ENCODE measurements around the gene CSNK1D. TPM values are rescaled to one million over a fixed set of nuclear protein-coding genes. Genes with fewer than 3 reads are reported as not detected.

CSNK1D gene
- total RNA-seq, 1 experiment from 2014 or later: 234 TPM

- Histone ChIP-seq H3K9me3 (ENCODE audit: control insufficient read depth, insufficient read depth, low read depth, low read length) (no peaks in the 10 kb centered on the region), H3K27ac (ENCODE audit: low read length) (no peak overlapping the region), H3K27me3 (ENCODE audit: control insufficient read depth, insufficient read depth, low read length) (no peaks in the 10 kb centered on the region), H3K36me3 (ENCODE audit: control insufficient read depth, insufficient read depth, low read length) (no peaks in the 10 kb centered on the region), H3K4me3 (ENCODE audit: low read depth in 2 of 2, low read length in 2 of 2) (no peak overlapping the region), H3K4me1 (ENCODE audit: control insufficient read depth, insufficient read depth, low read length) (peaks cover 28% of the 10 kb centered on the region)
- no TSS peak for BruUV-seq (replicated peaks)
- TF ChIP-seq, protein P1, sequence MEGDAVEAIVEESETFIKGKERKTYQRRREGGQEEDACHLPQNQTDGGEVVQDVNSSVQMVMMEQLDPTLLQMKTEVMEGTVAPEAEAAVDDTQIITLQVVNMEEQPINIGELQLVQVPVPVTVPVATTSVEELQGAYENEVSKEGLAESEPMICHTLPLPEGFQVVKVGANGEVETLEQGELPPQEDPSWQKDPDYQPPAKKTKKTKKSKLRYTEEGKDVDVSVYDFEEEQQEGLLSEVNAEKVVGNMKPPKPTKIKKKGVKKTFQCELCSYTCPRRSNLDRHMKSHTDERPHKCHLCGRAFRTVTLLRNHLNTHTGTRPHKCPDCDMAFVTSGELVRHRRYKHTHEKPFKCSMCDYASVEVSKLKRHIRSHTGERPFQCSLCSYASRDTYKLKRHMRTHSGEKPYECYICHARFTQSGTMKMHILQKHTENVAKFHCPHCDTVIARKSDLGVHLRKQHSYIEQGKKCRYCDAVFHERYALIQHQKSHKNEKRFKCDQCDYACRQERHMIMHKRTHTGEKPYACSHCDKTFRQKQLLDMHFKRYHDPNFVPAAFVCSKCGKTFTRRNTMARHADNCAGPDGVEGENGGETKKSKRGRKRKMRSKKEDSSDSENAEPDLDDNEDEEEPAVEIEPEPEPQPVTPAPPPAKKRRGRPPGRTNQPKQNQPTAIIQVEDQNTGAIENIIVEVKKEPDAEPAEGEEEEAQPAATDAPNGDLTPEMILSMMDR (IDR thresholded peaks at IDR 0.05): no peak
- no peak for TF ChIP-seq POLR2AphosphoS5 (IDR thresholded peaks at IDR 0.05; ENCODE audit: low read depth, low read length)
- no peak for TF ChIP-seq TCF7L2 (IDR thresholded peaks at IDR 0.05; ENCODE audit: low read depth, low read length)
- TF ChIP-seq, protein P2, sequence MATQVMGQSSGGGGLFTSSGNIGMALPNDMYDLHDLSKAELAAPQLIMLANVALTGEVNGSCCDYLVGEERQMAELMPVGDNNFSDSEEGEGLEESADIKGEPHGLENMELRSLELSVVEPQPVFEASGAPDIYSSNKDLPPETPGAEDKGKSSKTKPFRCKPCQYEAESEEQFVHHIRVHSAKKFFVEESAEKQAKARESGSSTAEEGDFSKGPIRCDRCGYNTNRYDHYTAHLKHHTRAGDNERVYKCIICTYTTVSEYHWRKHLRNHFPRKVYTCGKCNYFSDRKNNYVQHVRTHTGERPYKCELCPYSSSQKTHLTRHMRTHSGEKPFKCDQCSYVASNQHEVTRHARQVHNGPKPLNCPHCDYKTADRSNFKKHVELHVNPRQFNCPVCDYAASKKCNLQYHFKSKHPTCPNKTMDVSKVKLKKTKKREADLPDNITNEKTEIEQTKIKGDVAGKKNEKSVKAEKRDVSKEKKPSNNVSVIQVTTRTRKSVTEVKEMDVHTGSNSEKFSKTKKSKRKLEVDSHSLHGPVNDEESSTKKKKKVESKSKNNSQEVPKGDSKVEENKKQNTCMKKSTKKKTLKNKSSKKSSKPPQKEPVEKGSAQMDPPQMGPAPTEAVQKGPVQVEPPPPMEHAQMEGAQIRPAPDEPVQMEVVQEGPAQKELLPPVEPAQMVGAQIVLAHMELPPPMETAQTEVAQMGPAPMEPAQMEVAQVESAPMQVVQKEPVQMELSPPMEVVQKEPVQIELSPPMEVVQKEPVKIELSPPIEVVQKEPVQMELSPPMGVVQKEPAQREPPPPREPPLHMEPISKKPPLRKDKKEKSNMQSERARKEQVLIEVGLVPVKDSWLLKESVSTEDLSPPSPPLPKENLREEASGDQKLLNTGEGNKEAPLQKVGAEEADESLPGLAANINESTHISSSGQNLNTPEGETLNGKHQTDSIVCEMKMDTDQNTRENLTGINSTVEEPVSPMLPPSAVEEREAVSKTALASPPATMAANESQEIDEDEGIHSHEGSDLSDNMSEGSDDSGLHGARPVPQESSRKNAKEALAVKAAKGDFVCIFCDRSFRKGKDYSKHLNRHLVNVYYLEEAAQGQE (IDR thresholded peaks at IDR 0.05; ENCODE audit: insufficient read depth in 1 of 2, low read depth in 2 of 2, low read length in 1 of 2): no peak
- no peak for TF ChIP-seq SIN3A (IDR thresholded peaks at IDR 0.05; ENCODE audit: borderline replicate concordance, insufficient read depth, low read depth, low read length)
- DNase-seq (ENCODE audit: low read depth, low spot score): no peak
- ChIA-PET CTCF (no interaction called here), POLR2A (no interaction called here)
- intact Hi-C loops (cut with micrococcal nuclease; ENCODE audit: unreplicated experiment): no loop called here
- in situ Hi-C loops (cut with HindIII; ENCODE audit: low pct_unique_long_range_greater_than_20kb, low sequenced_read_pairs): no loop called here
- no peak for ATAC-seq
Measured at GRCh38 chr17:82219753-82220709, 53.5 kb downstream of the CSNK1D start.

GRCh38 chr17:82219083-82219482, 54.4 kb downstream of the CSNK1D start:
- intact Hi-C loops (cut with micrococcal nuclease; ENCODE audit: unreplicated experiment): no loop called here
- H3K36me3 ChIP-seq (ENCODE audit: control insufficient read depth, insufficient read depth, low read length): no peaks in the 10 kb centered on the region
- H3K27ac ChIP-seq (ENCODE audit: low read length): no peak overlapping the region
- BruUV-seq (replicated peaks): no TSS peak
- ATAC-seq (no peak), DNase-seq (ENCODE audit: low read depth, low spot score) (no peak)
- ChIA-PET CTCF (no interaction called here), POLR2A (interaction anchor here (0.6 kb wide), 1 partner anchor 13 kb away, joined by 7 read pairs; no protein-coding TSS in a partner anchor)
- in situ Hi-C loops (cut with HindIII; ENCODE audit: low pct_unique_long_range_greater_than_20kb, low sequenced_read_pairs): no loop called here
- H3K4me3 ChIP-seq (ENCODE audit: low read depth in 2 of 2, low read length in 2 of 2): no peak overlapping the region
- no peaks in the 10 kb centered on the region for H3K9me3 ChIP-seq (ENCODE audit: control insufficient read depth, insufficient read depth, low read depth, low read length)
- H3K27me3 ChIP-seq (ENCODE audit: control insufficient read depth, insufficient read depth, low read length): no peaks in the 10 kb centered on the region
- H3K4me1 ChIP-seq (ENCODE audit: control insufficient read depth, insufficient read depth, low read length): peaks cover 38% of the 10 kb centered on the region
- TF ChIP-seq TCF7L2 (IDR thresholded peaks at IDR 0.05; ENCODE audit: low read depth, low read length) (no peak), SIN3A (IDR thresholded peaks at IDR 0.05; ENCODE audit: borderline replicate concordance, insufficient read depth, low read depth, low read length) (no peak), POLR2AphosphoS5 (IDR thresholded peaks at IDR 0.05; ENCODE audit: low read depth, low read length) (no peak)
- TF ChIP-seq, protein P2 (IDR thresholded peaks at IDR 0.05; ENCODE audit: insufficient read depth in 1 of 2, low read depth in 2 of 2, low read length in 1 of 2): no peak
- TF ChIP-seq, protein P1 (IDR thresholded peaks at IDR 0.05): no peak

Measured in Panc1 (cell line).